ENCODE results near the gene PARD6G. TPM values are rescaled to one million over a fixed set of nuclear protein-coding genes. Genes with fewer than 3 reads are reported as not detected.

Gene PARD6G
- total and polyA plus RNA-seq, 9 of the 15 experiments (the other 6 are each of a cell fraction or from before 2014, with no cell fraction given): 0.03 to 1.2 (median 0.26) TPM

DNA sequence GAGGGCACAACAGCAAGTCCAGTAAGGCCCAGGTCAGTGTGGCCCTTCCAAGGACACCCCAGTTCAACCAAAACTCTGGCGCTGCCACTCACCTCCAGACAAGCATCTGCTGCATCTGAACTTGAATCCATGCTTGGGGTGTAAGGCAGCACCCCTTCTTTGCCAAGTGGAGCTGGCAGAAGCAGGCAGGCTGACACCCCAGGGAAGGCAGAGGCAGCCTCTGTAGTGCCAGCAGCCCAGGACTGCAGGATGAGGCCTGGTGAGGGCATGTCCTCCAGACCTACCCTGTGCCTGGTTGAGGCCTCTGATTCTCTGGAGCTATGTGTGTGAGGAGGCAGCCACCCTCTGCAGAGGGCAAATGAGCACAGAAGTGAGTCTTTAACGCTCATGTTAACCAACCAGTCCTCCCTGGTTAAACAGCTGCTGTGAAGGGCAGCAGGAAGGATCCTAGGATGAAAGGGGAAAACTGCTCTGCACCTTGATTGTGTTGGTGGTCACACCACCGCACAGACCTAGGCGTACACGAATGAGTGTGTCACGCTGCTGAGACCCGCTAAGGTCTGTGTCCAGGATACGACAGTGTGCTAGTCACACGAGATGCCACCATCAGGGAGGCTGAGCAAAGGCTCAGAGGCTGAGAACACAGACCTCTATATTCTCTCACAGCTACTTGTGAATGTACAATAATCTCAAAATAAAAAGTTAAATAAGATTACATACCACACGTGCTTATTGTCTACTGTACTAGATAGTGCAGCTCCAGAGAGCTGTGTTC, 2.2 kb downstream of the PARD6G start:
- TF ChIP-seq CREBBP (IDR thresholded peaks at IDR 0.05; ENCODE audit: low read depth, low read length) (no peak), KLF6 (CRISPR knock-in tag; IDR thresholded peaks at IDR 0.05; ENCODE audit: borderline replicate concordance) (no peak), RNF219 (CRISPR knock-in tag; IDR thresholded peaks at IDR 0.05) (no peak), NRF1 (conservative IDR thresholded peaks at IDR 0.05 in 1 of 2, IDR thresholded peaks at IDR 0.05 in 1 of 2) (no peak), DPF2 (IDR thresholded peaks at IDR 0.05) (no peak), JUND (IDR thresholded peaks at IDR 0.05; ENCODE audit: borderline replicate concordance, low read depth, low read length) (no peak), JUND (tag; IDR thresholded peaks at IDR 0.05; ENCODE audit: borderline replicate concordance, low read depth, low read length) (no peak), KLF16 (IDR thresholded peaks at IDR 0.05) (no peak), ELK3 (CRISPR knock-in tag; IDR thresholded peaks at IDR 0.05) (no peak)
- TF ChIP-seq, protein P1, sequence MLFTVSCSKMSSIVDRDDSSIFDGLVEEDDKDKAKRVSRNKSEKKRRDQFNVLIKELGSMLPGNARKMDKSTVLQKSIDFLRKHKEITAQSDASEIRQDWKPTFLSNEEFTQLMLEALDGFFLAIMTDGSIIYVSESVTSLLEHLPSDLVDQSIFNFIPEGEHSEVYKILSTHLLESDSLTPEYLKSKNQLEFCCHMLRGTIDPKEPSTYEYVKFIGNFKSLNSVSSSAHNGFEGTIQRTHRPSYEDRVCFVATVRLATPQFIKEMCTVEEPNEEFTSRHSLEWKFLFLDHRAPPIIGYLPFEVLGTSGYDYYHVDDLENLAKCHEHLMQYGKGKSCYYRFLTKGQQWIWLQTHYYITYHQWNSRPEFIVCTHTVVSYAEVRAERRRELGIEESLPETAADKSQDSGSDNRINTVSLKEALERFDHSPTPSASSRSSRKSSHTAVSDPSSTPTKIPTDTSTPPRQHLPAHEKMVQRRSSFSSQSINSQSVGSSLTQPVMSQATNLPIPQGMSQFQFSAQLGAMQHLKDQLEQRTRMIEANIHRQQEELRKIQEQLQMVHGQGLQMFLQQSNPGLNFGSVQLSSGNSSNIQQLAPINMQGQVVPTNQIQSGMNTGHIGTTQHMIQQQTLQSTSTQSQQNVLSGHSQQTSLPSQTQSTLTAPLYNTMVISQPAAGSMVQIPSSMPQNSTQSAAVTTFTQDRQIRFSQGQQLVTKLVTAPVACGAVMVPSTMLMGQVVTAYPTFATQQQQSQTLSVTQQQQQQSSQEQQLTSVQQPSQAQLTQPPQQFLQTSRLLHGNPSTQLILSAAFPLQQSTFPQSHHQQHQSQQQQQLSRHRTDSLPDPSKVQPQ (CRISPR knock-in tag; IDR thresholded peaks at IDR 0.05; ENCODE audit: borderline replicate concordance): no peak
- H3K27me3 ChIP-seq (ENCODE audit: control insufficient read depth in 2 of 2, insufficient read depth in 2 of 2, low read length in 2 of 2): peaks cover 2 to 29% of the 10 kb centered on the region in 2 experiments; a peak in 4 of 5 replicates
- no peak for FAIRE-seq
- ChIA-PET POLR2A (no interaction called here), CTCF (ENCODE audit: low intra/inter-chr PET ratio) (no interaction called here)
- H3K9me3 ChIP-seq (replicated peaks; ENCODE audit: control insufficient read depth, insufficient read depth, low read depth, low read length): no peaks in the 10 kb centered on the region
- peaks cover 0 to 14% of the 10 kb centered on the region in 2 experiments; a peak in 2 of 5 replicates for H3K4me1 ChIP-seq (replicated peaks in 1 of 2; ENCODE audit: control insufficient read depth in 2 of 2, insufficient read depth in 2 of 2, low read length in 2 of 2)
- H2AFZ ChIP-seq (ENCODE audit: low read depth, low read length): no peak overlapping the region
- no peak overlapping the region for H3K4me3 ChIP-seq
- no peaks in the 10 kb centered on the region for H3K36me3 ChIP-seq (ENCODE audit: control insufficient read depth, insufficient read depth, low read length)
- no peaks in the 10 kb centered on the region for H4K20me1 ChIP-seq (replicated peaks; ENCODE audit: control insufficient read depth, insufficient read depth, low read length)
- no peak overlapping the region for H3K9ac ChIP-seq (ENCODE audit: insufficient read depth in 1 of 2, low read depth in 2 of 2, low read length in 2 of 2)
- in situ Hi-C loops (cut with MboI) (no loop called here), intact Hi-C loops (cut with micrococcal nuclease) (no loop called here)
- no peak overlapping the region for H3K4me2 ChIP-seq (ENCODE audit: insufficient read depth, low read length)
- H3K79me2 ChIP-seq (ENCODE audit: control insufficient read depth, insufficient read depth, low read length): no peaks in the 10 kb centered on the region
- DNase-seq (ENCODE audit: extremely low read depth in 1 of 4, low spot score in 3 of 4): no peak
- H3K27ac ChIP-seq (ENCODE audit: extremely low read depth, low read depth, low read length): no peak overlapping the region
- no peaks in the 10 kb centered on the region for H3K9me1 ChIP-seq (ENCODE audit: control insufficient read depth, insufficient read depth, low read length)
- ATAC-seq: no peak
- BruUV-seq (replicated peaks): no TSS peak
- 30% methylated on average over 10 of the region's 10 CpGs for WGBS (ENCODE audit: insufficient coverage, low coverage, missing lambda C conversion rate)
